Thoracic aorta (tissue), 2 donors: ENCODE data around the gene PTPRN2. TPM values are rescaled to one million over a fixed set of nuclear protein-coding genes. Genes with fewer than 3 reads are reported as not detected.

Experiments used
- ATAC-seq: fragments of 150-250 bp; one replicate; pipeline ENCODE4 v1.8.0; 2017; ENCODE audit warnings: low read depth; ENCODE audit not compliant: insufficient number of reproducible peaks, low FRiP score
- DNase-seq: peaks from one replicate; pipeline ENCODE4 v3.0.0-alpha.2; 2020; ENCODE audit warnings: low spot score
- H3K27ac ChIP-seq, 2 donors: fragments of 200-600 bp; sonication (generic); 1 replicate in 1 of 2; 2 replicates in 1 of 2; pipeline ENCODE4 v1.5.1; 2016; ENCODE audit warnings: mild to moderate bottlenecking in 2 of 2, moderate library complexity in 2 of 2
- H3K27me3 ChIP-seq: fragments of 200-600 bp; sonication (generic); replicated peaks from 2 replicates; pipeline ENCODE4 v1.6.0; 2016; ENCODE audit warnings: mild to moderate bottlenecking; ENCODE audit not compliant: insufficient read depth
- H3K36me3 ChIP-seq: fragments of 200-600 bp; sonication (generic); one replicate; pipeline ENCODE4 v1.5.1; 2016
- H3K4me1 ChIP-seq, 2 donors: fragments of 200-600 bp; sonication (generic); 1 replicate in 1 of 2; 2 replicates in 1 of 2; pipeline versions ENCODE4 v1.5.1 to v1.6.0; 2016; ENCODE audit warnings: low read depth in 2 of 2, mild to moderate bottlenecking in 1 of 2; ENCODE audit not compliant: control insufficient read depth in 1 of 2
- H3K4me3 ChIP-seq: fragments of 200-600 bp; sonication (generic); 2 replicates; pipeline ENCODE4 v1.5.1; 2016; ENCODE audit warnings: mild to moderate bottlenecking
- H3K9me3 ChIP-seq: fragments of 200-600 bp; sonication (generic); 2 replicates; pipeline ENCODE4 v1.5.1; 2016
- total RNA-seq, 2 donors: library from RNA; depleted of rRNA; stranded (reverse); fragments of >200 nt; gene quantifications; one replicate each; pipeline versions ENCODE4 v1.1.0 to v1.2.3, GENCODE V29; 2016
- TF ChIP-seq, protein P1 (sequence below): fragments of 200-600 bp; sonication (generic); IDR thresholded peaks from one replicate; pipeline ENCODE4 v1.5.1; 2019; ENCODE audit warnings: antibody characterized with exemption

PTPRN2 gene
- total RNA-seq, 2 donors from 2014 or later, result 2.2 to 3.1 TPM

DNA sequence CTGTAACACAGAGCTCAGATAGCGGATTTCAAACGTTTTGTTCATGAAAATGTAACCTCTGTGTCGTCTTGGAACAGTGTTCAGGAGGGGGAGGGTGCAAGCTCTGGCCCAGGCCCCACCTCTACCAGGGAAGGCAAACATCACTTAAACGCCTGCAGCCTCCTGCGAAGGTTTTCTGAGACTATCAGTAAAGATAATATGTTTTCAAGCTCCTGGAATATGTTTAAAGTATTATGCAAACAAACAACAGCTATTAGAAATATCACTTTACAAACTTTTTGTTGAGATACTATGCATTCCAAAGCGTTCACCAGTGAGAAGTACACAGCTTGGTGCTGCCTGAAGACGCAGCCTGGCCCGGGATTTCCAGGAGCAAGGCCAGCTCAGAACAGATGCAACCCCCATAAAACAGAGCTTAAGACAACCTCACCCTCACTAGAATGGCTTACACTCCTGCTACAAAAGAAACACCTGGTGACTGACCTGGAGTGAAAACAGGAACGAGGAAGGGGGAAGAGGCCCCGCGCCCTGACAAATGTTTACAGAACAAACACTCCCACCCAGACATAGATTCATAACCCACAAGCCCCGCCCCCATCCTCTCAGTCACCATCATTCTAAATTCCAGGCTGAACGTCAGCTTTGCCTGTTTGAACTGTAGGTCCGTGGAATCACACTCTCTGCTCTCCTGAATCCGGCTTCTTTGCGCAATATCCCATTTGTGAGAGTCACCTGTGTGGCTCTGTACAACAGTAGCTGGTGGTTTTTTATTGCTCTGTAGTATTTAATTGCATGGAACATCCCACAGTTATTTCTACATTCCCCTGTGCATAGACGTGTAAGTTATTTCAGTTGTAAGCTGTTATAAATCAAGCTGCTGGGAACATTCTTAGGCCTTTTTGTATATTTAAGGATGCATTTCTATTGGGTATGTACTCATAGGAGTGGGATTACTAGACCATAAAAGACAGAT, 155.0 kb downstream of the PTPRN2 start:
- no peaks in the 10 kb centered on the region for H3K36me3 ChIP-seq
- H3K27me3 ChIP-seq, result no peaks in the 10 kb centered on the region
- H3K4me3 ChIP-seq, result peak overlapping the region; percentile 43
- TF ChIP-seq, protein P1, sequence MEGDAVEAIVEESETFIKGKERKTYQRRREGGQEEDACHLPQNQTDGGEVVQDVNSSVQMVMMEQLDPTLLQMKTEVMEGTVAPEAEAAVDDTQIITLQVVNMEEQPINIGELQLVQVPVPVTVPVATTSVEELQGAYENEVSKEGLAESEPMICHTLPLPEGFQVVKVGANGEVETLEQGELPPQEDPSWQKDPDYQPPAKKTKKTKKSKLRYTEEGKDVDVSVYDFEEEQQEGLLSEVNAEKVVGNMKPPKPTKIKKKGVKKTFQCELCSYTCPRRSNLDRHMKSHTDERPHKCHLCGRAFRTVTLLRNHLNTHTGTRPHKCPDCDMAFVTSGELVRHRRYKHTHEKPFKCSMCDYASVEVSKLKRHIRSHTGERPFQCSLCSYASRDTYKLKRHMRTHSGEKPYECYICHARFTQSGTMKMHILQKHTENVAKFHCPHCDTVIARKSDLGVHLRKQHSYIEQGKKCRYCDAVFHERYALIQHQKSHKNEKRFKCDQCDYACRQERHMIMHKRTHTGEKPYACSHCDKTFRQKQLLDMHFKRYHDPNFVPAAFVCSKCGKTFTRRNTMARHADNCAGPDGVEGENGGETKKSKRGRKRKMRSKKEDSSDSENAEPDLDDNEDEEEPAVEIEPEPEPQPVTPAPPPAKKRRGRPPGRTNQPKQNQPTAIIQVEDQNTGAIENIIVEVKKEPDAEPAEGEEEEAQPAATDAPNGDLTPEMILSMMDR, result no peak
- ATAC-seq (no peak), DNase-seq (no peak)
- H3K4me1 ChIP-seq, result peaks cover 3 to 13% of the 10 kb centered on the region in 2 donors
- no peak overlapping the region for H3K27ac ChIP-seq
- H3K9me3 ChIP-seq, result no peaks in the 10 kb centered on the region

DNA sequence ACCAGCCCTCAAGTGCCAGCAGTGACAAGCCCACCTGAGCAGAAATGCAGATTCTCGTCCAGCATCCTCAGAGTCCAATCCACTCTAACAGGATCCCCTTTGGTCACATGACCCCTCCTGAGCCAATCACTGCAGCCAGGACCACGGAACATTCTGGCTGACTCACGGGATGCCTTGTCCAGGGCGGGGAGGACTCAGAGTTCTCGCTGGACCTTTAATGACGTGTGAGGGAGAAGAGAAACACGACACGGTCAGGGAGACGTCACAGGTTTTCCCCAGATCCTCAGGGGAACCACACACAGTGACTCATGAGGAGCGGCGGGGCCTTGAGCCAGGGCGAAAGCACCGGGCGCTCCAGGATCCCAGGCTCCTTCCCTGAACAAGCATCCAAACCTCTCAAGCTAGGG, 155.7 kb downstream of the PTPRN2 start:
- TF ChIP-seq, protein P1, result no peak
- Histone ChIP-seq H3K36me3 (no peaks in the 10 kb centered on the region), H3K27ac (no peak overlapping the region), H3K9me3 (no peaks in the 10 kb centered on the region), H3K27me3 (no peaks in the 10 kb centered on the region), H3K4me1 (peaks cover 3 to 13% of the 10 kb centered on the region in 2 donors), H3K4me3 (peak overlapping the region; percentile 43)
- ATAC-seq, result peak; percentile 91
- DNase-seq, result peak; percentile 30

DNA sequence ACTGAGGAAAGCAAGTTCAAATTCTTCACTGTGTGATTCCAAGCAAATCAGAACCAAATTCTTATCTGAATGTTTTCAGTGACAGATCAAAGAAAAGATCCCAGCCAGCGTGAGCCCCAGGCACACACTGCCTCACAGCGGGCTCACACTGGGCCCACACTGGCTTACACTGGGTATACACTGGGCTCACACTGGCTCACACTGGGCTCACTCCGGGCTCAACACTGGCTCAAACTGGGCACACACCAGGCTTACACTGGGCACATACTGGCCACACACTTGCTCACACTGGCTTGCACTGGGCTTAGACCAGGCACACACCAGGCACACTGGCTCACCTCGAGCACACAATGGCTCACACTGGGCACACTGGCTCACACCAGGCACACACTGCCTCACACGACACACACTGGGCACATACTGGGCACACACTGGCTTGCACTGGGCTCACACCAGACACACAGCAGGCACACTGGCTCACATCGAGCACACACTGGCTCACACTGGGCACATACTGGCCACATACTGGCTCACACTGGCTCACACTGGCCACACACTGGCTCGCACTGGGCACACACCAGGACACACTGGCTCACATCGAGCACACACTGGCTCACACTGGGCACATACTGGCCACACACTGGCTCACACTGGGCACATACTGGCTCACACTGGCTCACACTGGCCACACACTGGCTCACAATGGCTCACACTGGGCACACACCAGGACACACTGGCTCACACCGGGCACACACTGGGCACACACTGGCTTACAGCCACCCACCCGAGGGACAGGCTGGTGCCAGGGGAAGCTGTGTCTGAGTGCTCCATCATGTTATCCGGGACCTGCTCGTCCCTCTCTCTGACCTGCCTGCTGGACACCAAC, 156.3 kb downstream of the PTPRN2 start:
- Histone ChIP-seq H3K27ac (no peak overlapping the region), H3K36me3 (no peaks in the 10 kb centered on the region), H3K27me3 (no peaks in the 10 kb centered on the region), H3K4me1 (peaks cover 3 to 13% of the 10 kb centered on the region in 2 donors), H3K9me3 (no peaks in the 10 kb centered on the region), H3K4me3 (no peak overlapping the region)
- ATAC-seq (no peak), DNase-seq (no peak)
- TF ChIP-seq, protein P1, result no peak

DNA sequence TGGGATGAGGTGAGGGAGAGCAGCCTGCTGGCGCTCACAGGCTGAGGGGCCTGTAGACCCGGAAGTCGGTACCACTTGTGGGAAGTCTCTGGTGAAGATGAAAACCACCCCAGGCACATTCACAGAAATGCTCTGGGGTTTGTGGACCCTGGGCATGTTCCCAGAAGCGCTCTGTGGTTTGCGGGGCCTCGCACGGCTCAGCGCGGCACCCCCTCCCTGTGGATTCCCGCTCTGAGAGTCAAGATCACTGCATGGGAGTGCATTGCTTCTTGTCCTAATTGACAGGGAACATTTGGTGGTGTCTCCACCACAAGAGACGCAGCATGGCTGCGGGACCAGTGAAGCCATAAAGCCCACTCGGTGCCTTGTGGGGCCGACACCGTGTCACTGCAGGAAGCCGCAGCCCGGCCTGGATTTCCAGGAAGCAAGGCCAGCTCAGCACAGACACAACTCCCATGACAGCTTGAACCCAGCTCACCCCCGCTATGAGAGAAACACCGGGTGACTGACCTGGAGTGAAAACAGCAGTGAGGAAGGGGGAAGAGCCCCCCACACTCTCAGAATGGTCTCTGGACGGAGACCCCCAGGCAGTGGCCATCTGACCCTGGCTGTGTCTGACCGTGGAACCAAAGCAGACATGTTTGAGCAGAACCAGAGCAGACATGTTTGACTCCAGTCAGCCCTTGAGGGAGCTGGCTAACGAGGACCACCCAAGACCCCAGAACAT, 157.2 kb downstream of the PTPRN2 start:
- Histone ChIP-seq H3K27me3 (no peaks in the 10 kb centered on the region), H3K4me1 (peaks cover 3 to 13% of the 10 kb centered on the region in 2 donors), H3K4me3 (no peak overlapping the region), H3K27ac (no peak overlapping the region), H3K36me3 (no peaks in the 10 kb centered on the region), H3K9me3 (no peaks in the 10 kb centered on the region)
- TF ChIP-seq, protein P1, result no peak
- DNase-seq (no peak), ATAC-seq (no peak)
